ENCODE measurements around the gene CCDC187.

Gene CCDC187

DNA sequence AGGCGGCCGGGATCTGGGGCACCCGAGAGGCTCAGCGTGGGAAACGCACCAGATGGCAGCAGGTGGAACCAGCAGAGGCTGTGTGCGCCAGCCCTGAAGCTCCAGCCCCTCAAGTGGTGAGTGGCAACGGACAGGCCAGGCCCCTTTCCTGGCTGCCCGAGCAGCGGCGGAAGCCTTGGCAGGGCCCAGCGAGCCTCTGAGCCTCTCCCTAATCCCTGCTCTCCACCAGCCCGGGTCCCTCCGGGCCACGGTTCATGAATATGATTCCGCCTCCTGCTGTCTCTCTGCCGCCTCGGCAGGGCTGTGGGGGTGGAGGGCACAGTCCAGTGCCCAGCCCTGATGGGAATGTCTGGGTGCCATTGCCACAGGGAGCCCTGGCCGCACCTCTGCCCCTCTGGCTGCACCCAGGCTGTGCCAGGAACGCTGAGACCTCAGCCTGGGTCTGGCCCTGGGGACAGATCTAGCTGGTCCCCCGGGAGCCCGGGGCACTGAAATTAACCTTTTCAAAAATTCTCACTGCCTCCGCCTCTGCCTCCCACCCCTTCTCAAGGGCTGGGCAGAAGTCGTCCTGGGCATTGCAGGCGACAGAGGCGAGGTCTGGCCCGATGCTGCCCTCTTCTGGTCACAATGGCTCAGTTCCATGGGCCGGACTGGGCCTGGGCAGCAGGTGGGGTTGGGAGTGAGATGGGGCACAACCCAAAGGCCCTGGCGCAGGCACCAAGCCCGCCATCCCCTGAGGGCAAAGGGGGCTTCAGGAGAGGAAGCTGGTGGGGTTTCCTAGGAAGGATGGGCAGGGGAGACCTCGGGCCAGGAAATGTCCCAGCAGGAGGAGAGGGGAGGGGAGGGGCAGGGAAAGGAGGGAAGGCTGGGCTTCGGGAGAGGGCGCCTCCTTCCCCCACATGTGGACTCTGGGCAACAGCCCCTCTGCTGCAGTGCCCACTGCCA, 20.3 kb downstream of the CCDC187 start:
- DNase-seq (ENCODE audit: low read depth), result peak; percentile 57

DNA sequence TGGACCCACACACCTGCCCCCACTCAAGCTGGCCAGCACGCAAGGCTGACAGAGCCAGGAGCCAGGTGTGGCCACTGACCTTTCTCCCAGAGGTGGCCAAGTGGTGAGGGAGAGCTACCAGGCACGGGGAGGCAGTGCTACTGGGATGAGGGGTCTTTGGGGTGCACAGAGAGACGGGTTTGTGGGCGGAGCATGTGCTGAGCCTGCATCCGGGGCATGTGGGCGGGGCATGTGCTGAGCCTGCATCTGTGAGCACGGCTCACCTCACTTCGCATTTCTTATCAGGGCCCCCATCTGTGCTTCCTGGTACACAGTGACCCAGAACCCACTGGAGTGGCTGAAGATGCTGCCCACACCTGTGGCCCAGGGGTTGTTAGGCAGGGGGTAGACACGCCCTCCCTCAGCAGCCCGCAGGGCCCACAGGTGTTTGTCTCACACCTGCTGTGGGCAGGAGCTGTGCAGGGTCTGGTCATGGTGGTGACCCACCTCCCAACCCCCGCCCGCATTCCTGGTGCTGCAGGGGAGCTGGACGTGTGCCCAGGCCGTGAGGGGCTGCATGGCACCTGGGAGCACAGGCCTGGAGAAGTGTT, 21.5 kb downstream of the CCDC187 start:
- no peak for DNase-seq (ENCODE audit: low read depth)

DNA sequence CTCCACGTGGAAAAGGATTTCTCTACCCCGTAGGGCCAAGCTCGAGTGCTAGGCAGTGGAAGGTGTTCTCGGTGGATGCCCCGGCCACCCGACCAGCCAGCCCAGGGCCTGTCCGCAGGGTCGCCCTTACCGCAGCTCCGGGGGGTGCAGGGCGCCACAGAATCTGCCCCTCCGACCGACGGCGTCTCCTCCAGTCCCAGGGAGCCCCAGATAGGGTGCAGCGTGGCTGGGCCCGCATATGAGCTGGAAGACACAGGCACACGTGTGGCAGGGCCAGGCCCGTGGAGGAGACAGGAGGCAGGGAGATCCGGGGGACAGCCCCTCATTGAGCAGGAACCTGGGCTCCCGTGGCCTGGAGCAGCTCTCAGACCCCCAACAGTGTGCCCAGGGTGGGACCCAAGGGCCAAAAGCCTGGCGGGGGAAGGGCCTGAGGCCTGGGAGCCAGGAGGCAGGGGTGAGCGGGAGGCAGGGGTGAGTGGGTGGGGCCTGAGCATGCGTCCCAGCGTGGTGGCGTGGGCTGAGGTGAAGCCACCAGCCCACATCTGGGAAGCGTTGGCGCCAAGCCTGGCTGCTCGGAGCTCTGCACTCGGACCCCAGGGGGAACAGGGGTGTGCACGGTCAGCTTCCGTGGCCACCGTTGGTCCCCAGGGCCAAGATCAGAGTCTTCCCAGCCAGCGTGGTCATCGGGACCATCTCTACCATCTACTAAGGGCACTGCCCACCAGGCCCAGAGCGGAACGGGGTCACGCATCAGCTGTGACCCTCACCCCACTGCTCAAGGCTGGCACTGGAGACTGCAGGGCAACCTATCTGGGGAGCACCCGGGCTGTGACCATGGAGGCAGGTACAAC, 22.2 kb downstream of the CCDC187 start:
- no peak for DNase-seq (ENCODE audit: low read depth)

DNA sequence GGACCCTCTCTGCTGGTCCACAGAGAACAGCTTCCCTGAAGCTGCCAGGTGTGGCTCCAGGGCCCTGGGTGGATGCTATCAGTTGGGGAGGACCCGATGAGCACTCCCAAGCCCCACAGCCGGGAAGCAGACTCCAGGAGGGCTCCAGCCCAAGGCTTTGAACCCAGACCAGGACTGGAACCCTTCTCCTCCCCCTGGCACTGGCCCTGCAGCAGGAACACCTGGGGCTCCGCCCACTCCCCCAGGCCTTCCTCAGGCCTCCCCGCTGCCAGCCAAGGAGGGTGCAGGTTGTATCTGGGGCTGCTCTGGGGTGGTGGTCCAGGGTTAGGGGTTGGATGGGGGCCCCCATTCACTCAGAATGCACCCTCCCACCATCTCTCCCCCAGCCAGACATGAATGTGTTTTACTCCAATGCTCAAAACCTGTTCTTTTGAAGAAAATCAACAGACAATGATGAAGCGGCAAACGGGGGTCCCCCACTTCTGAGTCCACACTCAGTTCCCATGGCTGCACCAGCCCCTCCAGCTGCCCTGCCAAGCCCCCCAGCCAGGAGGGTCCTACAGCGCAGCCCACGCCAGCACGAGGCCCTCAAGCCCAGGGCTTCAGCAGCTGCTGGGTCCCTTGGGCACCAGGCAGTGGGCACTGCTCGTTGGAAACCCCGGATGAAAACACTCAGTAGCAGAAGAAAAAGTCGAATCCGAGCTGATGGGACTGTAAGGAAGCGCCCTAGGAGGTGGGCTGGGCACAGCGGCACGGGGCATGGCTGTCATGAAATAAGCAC, 23.2 kb downstream of the CCDC187 start:
- no peak for DNase-seq (ENCODE audit: low read depth)

DNA sequence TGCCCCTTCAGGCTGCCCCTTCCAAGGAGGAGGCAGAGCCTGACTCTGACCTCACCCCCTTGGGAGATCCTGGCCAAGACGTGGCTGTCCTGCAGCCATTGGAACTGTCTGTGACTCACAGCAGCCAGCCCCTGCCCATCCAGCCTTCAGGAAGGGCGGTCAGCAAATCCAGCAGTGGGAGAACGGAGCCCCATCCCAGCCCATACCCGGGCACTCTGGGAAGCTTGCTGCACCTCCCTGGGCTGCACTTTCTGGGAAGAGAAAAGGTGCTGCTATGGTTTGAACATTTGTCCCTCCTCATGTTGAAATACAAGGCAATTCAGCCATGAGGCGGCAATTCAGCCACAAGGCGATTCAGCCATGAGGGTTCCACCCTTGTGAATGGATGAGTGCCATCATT, 24.4 kb downstream of the CCDC187 start:
- no peak for DNase-seq (ENCODE audit: low read depth)

DNA sequence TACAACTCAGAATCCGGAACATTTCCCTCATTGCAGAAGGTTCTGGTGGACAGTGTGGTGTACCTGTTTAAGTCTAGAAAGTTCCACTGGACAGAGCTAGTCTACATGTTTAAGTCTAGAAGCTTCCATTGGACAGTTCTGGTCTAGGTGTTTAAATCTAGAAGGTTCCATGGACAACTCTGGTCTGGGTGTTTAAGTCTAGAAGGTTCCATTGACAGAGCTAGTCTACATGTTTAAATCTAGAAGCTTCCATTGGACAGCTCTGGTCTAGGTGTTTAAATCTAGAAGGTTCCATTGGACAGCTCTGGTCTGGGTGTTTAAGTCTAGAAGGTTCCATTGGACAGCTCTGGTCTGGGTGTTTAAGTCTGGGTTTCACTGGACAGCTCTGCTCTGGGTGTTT, 25.0 kb downstream of the CCDC187 start:
- DNase-seq (ENCODE audit: low read depth), result no peak

DNA sequence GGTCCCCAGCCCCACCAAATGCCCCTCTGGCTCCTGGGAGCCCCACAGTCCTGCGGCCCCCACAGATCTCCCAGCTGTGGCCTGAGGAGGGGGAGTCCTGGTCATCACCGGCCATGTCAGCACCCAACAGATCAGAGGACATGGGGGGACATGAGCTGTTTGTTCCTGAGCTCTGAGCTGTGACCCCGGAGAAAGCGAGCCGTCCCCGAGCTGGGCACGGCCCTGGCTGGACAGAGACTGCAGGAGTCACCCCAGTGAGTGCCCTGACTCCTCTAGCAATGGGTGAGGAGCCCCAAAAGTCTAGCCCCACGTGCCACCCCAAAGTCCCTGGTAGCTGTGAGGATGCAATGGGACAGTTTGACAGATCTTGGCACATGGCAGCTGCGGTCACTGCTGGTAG, 25.7 kb downstream of the CCDC187 start:
- DNase-seq (ENCODE audit: low read depth), result no peak

DNA sequence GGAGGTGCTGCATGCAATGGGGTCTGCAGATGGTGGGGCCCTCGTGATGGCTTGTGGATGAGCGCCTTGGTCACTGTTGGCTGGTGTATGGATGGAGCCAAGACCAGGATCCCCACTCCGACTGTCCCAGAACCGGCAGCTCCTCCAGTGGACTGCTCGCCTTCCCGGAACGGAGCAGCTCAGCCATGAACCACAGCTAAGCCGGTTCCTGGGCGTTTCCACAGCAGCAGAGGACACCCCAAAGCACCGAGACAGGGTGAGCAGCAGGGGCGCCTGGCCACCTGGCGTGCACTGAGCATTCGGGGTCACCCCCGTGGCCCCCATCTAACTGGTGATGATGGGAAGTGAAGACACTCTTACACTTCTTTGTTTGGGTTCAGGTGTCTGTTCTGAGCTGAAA, 26.1 kb downstream of the CCDC187 start:
- no peak for DNase-seq (ENCODE audit: low read depth)

DNA sequence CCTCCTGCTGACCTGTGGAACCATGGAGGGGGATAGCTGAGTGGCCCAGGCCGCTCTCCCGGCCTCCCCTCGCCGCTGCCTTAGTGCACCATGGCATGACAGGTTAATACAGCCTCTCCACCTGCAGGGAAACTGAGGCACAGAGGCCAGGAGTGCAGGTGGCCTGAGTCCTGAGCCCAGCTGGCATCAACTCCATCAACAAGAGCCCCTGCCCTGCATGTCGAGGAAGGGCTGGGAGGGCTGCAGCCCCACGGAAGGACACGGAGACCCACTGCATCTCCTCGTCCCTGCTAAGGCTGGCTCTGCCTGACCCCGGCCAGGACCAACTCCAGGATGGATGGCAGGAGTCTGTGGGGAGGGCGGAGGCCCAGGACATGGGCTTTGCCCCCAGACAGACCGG, 27.2 kb downstream of the CCDC187 start:
- no peak for DNase-seq (ENCODE audit: low read depth)

DNA sequence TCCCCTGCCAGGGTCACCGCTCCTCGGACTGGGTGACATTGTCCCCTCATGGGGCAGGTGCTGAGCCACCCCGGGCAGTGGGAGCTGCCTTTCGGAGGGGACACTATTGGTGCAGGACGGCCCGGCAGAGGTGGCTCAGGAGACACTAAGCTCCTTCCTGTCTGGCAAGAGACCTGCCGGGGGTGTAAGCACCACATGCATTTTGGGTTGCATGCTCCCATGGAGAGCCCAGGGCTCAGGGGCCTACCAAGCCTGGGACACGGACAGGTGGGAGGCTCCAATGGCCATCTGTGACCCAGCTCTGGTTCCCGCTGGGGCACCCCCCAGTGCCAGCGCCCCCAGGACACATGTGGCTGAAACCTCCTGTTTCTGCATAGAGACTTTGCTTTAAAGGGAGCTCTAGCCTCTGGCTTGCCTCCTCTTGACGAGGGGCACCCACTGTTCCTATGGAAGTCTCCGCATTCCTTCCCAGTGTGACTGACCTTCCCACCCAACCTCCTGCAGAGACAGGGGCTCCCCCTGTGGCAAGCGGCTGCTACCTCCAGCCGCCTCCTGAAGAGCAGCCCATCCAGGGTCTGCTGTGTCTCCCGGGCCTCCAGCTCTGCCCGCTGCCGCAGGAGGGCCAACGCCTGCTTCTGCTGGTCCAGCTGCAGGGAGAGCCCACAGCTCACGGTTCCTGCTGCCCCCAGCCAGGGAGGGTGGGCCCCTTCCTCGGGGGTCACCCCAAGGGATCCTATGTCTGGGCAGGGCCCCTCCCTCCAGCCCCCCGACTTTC, 28.1 kb downstream of the CCDC187 start:
- no peak for DNase-seq (ENCODE audit: low read depth)

DNA sequence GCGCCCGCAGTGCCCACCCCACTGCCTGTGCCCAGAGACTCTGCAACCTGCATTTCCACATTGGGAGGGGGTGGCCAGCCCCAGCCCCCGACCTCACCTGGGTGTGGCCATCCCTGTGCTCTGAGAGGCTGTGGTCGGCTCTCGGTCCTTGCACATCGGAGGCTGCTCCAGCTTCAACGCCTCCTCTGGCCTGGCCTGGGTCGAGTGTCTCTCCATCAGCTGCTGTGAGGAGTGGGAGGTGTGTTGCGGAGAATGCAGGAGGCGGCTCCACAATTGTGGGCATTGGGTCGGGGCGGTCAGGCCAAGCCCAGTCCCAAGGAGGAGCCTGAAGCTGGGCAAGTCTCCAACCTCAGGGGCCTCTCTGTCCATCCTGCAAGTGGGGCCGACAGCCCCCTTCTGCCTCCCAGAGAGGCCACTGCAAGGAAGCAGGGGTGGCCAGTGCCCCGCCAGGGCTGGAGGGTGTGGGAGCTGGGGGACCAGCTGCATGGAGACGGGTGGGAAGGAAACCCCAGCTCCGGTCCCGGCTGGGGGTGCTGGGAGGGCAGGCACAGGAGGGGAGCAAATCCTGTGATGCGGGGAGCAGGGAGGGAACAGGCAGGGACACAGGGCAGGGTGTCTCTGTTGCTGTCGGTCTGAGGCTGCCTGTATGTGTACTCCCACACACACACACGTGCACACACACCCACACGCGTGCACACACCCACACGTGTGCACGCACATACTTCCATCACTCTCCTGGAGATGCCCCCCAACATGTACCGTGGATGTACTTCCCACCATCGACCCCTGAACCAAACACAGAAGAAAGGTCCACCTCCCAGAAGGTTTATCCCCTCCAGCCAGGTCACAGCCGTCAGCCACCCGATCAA, 28.9 kb downstream of the CCDC187 start:
- DNase-seq (ENCODE audit: low read depth), result no peak

DNA sequence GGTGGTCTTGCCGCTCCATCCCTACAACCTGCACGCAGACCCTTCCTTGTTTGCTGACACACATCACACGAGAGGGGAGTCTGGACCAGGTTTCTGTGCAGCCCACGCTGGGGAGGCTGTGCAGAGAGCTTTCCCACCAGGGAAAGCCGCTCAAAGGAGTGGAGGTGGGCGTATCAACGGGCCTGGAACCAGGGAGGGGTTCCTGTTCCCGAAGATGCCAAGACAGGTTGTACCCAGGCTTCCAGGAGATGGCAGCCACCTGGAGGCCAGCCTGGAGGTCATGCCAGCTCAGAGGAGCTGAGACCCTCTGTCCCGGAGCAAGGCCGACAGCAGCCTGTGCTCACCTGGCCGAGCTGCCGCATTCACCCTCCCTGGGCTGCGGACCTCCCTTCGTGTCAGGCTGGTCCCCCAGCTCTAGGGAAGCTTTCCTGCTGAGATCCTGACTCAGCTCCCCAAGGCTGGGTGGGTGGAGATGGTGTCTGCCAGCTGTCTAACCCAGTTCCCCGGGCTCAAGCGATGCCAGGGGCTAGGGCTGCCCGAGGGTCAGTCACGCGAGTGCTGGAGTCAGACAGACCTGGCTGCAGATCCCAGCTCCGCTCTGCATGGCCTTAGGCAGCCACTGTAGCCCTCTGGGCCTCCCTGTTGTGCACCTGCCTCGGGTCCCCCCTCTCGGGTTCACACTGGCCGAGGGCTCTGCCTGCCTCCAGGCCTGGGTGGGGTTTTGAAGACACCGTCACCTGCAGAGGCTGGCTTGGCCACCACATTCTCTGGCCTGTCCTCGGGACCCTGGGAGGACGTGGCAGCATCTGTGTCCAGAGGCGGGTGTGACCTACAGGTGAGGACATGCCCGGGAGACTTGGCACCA, 29.7 kb downstream of the CCDC187 start:
- no peak for DNase-seq (ENCODE audit: low read depth)

DNA sequence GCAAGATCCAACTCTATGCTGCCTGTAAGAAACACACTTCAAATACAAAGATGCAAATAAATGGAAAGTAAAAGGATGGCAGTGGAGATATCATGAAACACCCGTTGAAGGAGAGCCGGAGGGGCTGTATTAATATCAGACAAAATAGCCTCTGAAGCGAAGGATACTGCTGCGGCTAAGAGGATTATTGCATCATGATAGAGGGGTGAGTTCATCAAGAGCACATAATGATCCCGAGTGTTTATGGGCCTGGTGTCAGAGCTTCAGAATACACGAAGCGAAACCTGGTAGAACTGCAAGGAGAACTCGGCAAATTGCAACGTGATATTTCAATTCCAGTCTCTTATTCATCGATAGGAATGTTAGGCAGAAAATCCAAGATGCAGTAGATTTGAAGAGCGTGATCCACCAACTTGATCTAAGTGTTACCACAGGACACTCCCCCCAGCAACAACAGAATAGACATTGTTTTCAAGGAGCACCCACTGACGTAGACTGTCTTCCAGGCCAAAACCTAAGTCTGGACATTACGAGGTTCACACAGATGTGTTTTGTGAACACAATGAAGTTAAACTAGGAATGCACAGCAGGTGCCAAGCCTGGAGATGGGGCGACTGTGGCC, 30.5 kb downstream of the CCDC187 start:
- no peak for DNase-seq (ENCODE audit: low read depth)

DNA sequence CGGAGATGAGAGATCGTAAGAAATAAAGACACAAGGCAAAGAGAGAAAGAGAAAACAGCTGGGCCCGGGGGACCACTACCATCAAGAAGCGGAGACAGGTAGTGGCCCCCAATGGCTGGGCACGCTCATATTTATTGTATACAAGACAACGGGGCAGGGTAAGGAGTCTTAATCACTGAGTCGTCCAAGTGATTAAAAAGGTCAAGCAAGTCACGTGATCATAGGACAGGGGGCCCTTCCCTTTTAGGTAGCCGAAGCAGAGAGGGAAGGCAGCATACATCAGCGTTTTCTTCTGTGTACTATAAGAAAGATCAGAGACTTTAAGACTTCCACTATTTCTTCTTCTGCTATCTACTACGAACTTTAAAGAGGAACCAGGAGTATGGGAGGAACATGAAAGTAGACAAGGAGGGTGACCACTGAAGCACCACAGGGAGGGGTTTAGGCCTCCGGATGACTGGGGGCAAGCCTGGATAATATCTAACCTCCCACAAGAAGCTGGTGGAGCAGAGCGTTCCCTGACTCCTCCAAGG, 33.7 kb downstream of the CCDC187 start:
- no peak for DNase-seq (ENCODE audit: low read depth)

DNA sequence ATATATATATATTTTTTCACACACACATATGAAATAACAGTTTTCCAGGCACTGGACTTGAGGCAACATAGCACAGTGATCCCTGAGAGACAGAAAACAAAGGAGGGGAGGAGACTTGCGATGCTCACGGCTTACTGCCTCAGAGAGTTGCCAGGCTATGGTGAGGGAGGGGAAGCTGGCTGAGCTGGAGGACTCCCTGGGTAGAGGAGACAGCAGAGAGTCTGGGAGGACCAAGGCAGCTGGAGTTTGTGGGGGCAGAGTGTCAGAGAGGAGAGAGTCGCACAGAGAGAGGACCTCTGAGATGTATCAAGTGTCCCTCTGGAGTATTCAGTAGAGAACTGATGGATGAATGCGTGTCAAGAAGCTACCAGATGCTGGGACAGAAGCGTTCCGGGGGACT, 35.2 kb downstream of the CCDC187 start:
- no peak for DNase-seq (ENCODE audit: low read depth)

DNA sequence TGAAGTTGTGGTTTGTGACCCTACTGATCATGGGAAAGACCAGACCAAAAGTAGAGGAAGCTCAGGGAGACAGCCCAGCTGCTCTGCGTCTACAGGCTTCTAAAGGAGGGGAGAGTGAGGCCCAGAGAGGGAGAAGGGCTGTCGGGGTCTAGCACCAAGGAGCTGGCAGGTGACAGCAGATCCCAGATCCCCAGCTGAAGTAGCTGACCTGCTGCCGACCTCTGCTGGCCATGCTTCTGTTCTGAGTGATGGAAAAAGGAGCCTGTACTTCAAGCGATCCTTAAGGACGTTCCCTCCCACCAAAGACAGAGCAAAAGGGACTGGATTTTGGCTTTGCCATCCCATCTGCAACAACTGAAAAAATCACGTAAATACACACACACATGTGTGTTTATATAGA, 35.6 kb downstream of the CCDC187 start:
- no peak for DNase-seq (ENCODE audit: low read depth)

DNA sequence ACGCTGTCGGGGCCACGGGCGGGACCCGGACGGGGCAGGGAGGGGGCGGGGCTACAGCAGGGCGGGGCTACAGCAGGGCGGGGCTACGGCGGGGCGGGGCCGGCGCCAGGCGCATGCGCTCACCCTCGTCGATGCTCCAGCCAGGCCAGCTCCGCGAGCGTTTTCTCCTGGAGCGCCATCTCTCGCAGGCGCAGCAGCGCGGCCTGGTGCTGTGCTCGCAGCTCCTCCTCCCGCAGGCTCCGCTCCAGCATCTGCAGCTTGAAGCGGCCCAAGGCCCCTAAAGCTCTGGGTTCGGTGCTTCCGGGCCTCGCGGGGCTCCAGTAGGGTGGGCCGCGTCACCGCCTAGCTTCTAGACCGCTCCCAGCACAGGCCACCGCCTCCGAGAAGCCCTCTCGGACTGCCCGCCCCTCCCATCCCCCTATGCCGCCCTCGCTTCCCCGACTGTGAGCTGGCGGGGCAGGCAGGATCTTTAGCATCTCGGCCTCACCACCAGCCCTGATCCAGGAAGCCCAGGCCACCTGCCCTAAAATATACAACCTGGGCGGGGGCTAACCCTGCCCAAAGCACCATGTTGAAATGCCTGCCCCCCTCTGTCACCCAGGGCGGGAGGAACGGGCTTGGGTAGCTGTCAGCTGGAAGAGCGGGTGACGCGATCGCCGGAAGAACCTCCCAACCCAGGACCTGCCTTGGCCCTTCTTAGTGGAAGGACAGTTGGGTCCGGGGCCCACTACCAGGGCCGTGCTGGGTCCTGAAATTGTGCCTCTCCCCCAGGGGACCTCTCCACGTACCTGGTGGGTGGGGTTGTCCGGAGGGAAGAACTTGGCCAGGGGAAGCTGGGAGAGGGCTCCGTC, 36.4 kb downstream of the CCDC187 start:
- peak; percentile 75 for DNase-seq (ENCODE audit: low read depth)

All from activated T-cell treated with anti-CD3 and anti-CD28 coated beads for 1 hour (primary cell).